HG03108 (cell line): ENCODE results near the gene FBXO42.

ENCODE experiments used
- ATAC-seq: cut with Tn5 transposase; IDR thresholded peaks from one replicate; pipeline ENCODE4 v1.9.1; 2021; ENCODE audit warnings: moderate library complexity; ENCODE audit not compliant: unreplicated experiment

Gene FBXO42

GRCh38 chr1:16206547-16207317 lies 145.5 kb downstream of the FBXO42 start:
- peak; percentile 73 for ATAC-seq

- no peak for ATAC-seq
Observed at GRCh38 chr1:16205891-16206546, 146.3 kb downstream of the FBXO42 start.

GRCh38 chr1:16205334-16205671 lies 147.0 kb downstream of the FBXO42 start:
- no peak for ATAC-seq

- ATAC-seq, result no peak
Observed at GRCh38 chr1:16204634-16205333, 147.5 kb downstream of the FBXO42 start.

- ATAC-seq, result no peak
Observed at GRCh38 chr1:16204216-16204615, 148.1 kb downstream of the FBXO42 start.

GRCh38 chr1:16203550-16203949 lies 148.7 kb downstream of the FBXO42 start:
- no peak for ATAC-seq

GRCh38 chr1:16202281-16203210 lies 149.7 kb downstream of the FBXO42 start:
- ATAC-seq, result no peak

GRCh38 chr1:16199700-16200099 lies 152.6 kb downstream of the FBXO42 start:
- ATAC-seq, result no peak

GRCh38 chr1:16199157-16199501 lies 153.2 kb downstream of the FBXO42 start:
- ATAC-seq, result no peak

GRCh38 chr1:16198444-16199156 lies 153.7 kb downstream of the FBXO42 start:
- no peak for ATAC-seq

GRCh38 chr1:16196874-16197273 lies 155.4 kb downstream of the FBXO42 start:
- no peak for ATAC-seq
